ENCODE data around the gene KCNAB2.

The KCNAB2 gene

GRCh38 chr1:6025269-6026094 is 20.2 kb upstream of the KCNAB2 start:
- H3K27me3 ChIP-seq (replicated peaks in 2 of 5; ENCODE audit: control insufficient read depth in 4 of 5, insufficient read depth in 5 of 5, low read length in 4 of 5): no peaks in the 10 kb centered on the region
- peaks cover 8 to 56% (median 55%) of the 10 kb centered on the region in 4 experiments for H3K4me1 ChIP-seq (ENCODE audit: control extremely low read depth in 1 of 4, control insufficient read depth in 4 of 4, insufficient read depth in 4 of 4, low read length in 3 of 4)
- ChIA-PET POLR2A (interaction anchor here (0.8 to 1.6 kb wide), 4 partner anchors 12 to 88 kb away, joined by 3 to 6 read pairs (median 6); no protein-coding TSS in a partner anchor), CTCF (interaction anchor here (1.5 to 3.3 kb wide), 5 partner anchors 10 to 32 kb away, joined by 4 to 20 read pairs (median 6); partner anchors contain the start of gene NPHP4)
- peak in 1 of 3 donors; percentile 50 for DNase-seq
- peak overlapping the region; percentile 93 for H3K27ac ChIP-seq (ENCODE audit: insufficient read depth in 1 of 2, low read depth in 1 of 2, low read length in 2 of 2, poor library complexity in 1 of 2, severe bottlenecking in 2 of 2)
- H3K9me3 ChIP-seq (ENCODE audit: control extremely low read depth in 1 of 5, control insufficient read depth in 4 of 5, insufficient read depth in 2 of 5, low read depth in 1 of 5, low read length in 4 of 5): no peaks in the 10 kb centered on the region
- peak overlapping the region in 4 of 7 experiments; percentile 42 to 90 (median 68) for H3K4me3 ChIP-seq (ENCODE audit: control insufficient read depth in 1 of 7, extremely low read depth in 1 of 7, insufficient read depth in 4 of 7, low read depth in 2 of 7, low read length in 6 of 7)
- 59% methylated on average over 19 of the region's 29 CpGs for WGBS (ENCODE audit: insufficient coverage)
- peaks cover 0 to 13% (median 5%) of the 10 kb centered on the region in 4 experiments for H3K36me3 ChIP-seq (ENCODE audit: control insufficient read depth in 4 of 4, insufficient read depth in 4 of 4, low read length in 3 of 4)

GRCh38 chr1:6026095-6026809 is 19.4 kb upstream of the KCNAB2 start:
- Histone ChIP-seq H3K4me1 (ENCODE audit: control extremely low read depth in 1 of 4, control insufficient read depth in 4 of 4, insufficient read depth in 4 of 4, low read length in 3 of 4) (peaks cover 9 to 63% (median 62%) of the 10 kb centered on the region in 4 experiments), H3K27me3 (replicated peaks in 2 of 5; ENCODE audit: control insufficient read depth in 4 of 5, insufficient read depth in 5 of 5, low read length in 4 of 5) (no peaks in the 10 kb centered on the region), H3K4me3 (ENCODE audit: control insufficient read depth in 1 of 7, extremely low read depth in 1 of 7, insufficient read depth in 4 of 7, low read depth in 2 of 7, low read length in 6 of 7) (peak overlapping the region in 6 of 7 experiments; percentile 35 to 90 (median 68)), H3K27ac (ENCODE audit: insufficient read depth in 1 of 2, low read depth in 1 of 2, low read length in 2 of 2, poor library complexity in 1 of 2, severe bottlenecking in 2 of 2) (peak overlapping the region; percentile 93), H3K36me3 (ENCODE audit: control insufficient read depth in 4 of 4, insufficient read depth in 4 of 4, low read length in 3 of 4) (peaks cover 0 to 18% (median 5%) of the 10 kb centered on the region in 4 experiments), H3K9me3 (ENCODE audit: control extremely low read depth in 1 of 5, control insufficient read depth in 4 of 5, insufficient read depth in 2 of 5, low read depth in 1 of 5, low read length in 4 of 5) (no peaks in the 10 kb centered on the region)
- CTCF ChIA-PET: interaction anchor here (1.0 to 3.3 kb wide), 5 partner anchors 9 to 33 kb away, joined by 3 to 20 read pairs (median 6); partner anchors contain the start of gene NPHP4
- POLR2A ChIA-PET: interaction anchor here (0.8 to 1.6 kb wide), 4 partner anchors 11 to 88 kb away, joined by 3 to 6 read pairs (median 6); no protein-coding TSS in a partner anchor
- WGBS (ENCODE audit: insufficient coverage): under 1% methylated on average over 34 of the region's 34 CpGs
- peak; percentile 93 to 99 (median 97) for DNase-seq

- peaks cover 9 to 76% (median 67%) of the 10 kb centered on the region in 4 experiments for H3K4me1 ChIP-seq (ENCODE audit: control extremely low read depth in 1 of 4, control insufficient read depth in 4 of 4, insufficient read depth in 4 of 4, low read length in 3 of 4)
- ChIA-PET POLR2A (interaction anchor here (1.0 kb wide), 1 partner anchor 35 kb away, joined by 4 read pairs; the partner anchor contains the start of gene NPHP4), CTCF (interaction anchor here (1.3 kb wide), 2 partner anchors 12 to 35 kb away, joined by 3 to 5 read pairs; partner anchors contain the start of gene NPHP4)
- H3K27me3 ChIP-seq (replicated peaks in 2 of 5; ENCODE audit: control insufficient read depth in 4 of 5, insufficient read depth in 5 of 5, low read length in 4 of 5): no peaks in the 10 kb centered on the region
- H3K27ac ChIP-seq (ENCODE audit: insufficient read depth in 1 of 2, low read depth in 1 of 2, low read length in 2 of 2, poor library complexity in 1 of 2, severe bottlenecking in 2 of 2): peak overlapping the region; percentile 93
- no peaks in the 10 kb centered on the region for H3K9me3 ChIP-seq (ENCODE audit: control extremely low read depth in 1 of 5, control insufficient read depth in 4 of 5, insufficient read depth in 2 of 5, low read depth in 1 of 5, low read length in 4 of 5)
- WGBS (ENCODE audit: insufficient coverage): 5% methylated on average over 10 of the region's 10 CpGs
- peaks cover 0 to 22% (median 5%) of the 10 kb centered on the region in 4 experiments for H3K36me3 ChIP-seq (ENCODE audit: control insufficient read depth in 4 of 4, insufficient read depth in 4 of 4, low read length in 3 of 4)
- no peak for DNase-seq
- peak overlapping the region in 6 of 7 experiments; percentile 44 to 90 (median 68) for H3K4me3 ChIP-seq (ENCODE audit: control insufficient read depth in 1 of 7, extremely low read depth in 1 of 7, insufficient read depth in 4 of 7, low read depth in 2 of 7, low read length in 6 of 7)
These were observed 18.1 kb upstream of the KCNAB2 start for GRCh38 chr1:6027591-6027990.

GRCh38 chr1:6028042-6028850 is 17.4 kb upstream of the KCNAB2 start:
- ChIA-PET CTCF (interaction anchor here (0.6 to 1.3 kb wide), 4 partner anchors 9 to 53 kb away, joined by 3 to 5 read pairs (median 3); partner anchors contain the start of gene NPHP4), POLR2A (no interaction called here)
- WGBS (ENCODE audit: insufficient coverage): 11% methylated on average over 15 of the region's 19 CpGs
- Histone ChIP-seq H3K9me3 (ENCODE audit: control extremely low read depth in 1 of 5, control insufficient read depth in 4 of 5, insufficient read depth in 2 of 5, low read depth in 1 of 5, low read length in 4 of 5) (no peaks in the 10 kb centered on the region), H3K27ac (ENCODE audit: insufficient read depth in 1 of 2, low read depth in 1 of 2, low read length in 2 of 2, poor library complexity in 1 of 2, severe bottlenecking in 2 of 2) (peak overlapping the region; percentile 93), H3K27me3 (replicated peaks in 2 of 5; ENCODE audit: control insufficient read depth in 4 of 5, insufficient read depth in 5 of 5, low read length in 4 of 5) (no peaks in the 10 kb centered on the region), H3K4me3 (ENCODE audit: control insufficient read depth in 1 of 7, extremely low read depth in 1 of 7, insufficient read depth in 4 of 7, low read depth in 2 of 7, low read length in 6 of 7) (peak overlapping the region in 6 of 7 experiments; percentile 44 to 90 (median 68)), H3K36me3 (ENCODE audit: control insufficient read depth in 4 of 4, insufficient read depth in 4 of 4, low read length in 3 of 4) (peaks cover 0 to 28% (median 6%) of the 10 kb centered on the region in 4 experiments), H3K4me1 (ENCODE audit: control extremely low read depth in 1 of 4, control insufficient read depth in 4 of 4, insufficient read depth in 4 of 4, low read length in 3 of 4) (peaks cover 9 to 81% (median 71%) of the 10 kb centered on the region in 4 experiments)
- peak; percentile 89 to 98 (median 97) for DNase-seq

GRCh38 chr1:6029351-6029750 is 16.3 kb upstream of the KCNAB2 start:
- ChIA-PET CTCF (interaction anchor here (1.0 to 1.1 kb wide), 2 partner anchors 8 to 49 kb away, joined by 3 read pairs; no protein-coding TSS in a partner anchor), POLR2A (no interaction called here)
- WGBS (ENCODE audit: insufficient coverage): 89% methylated on average over 3 of the region's 5 CpGs
- Histone ChIP-seq H3K4me3 (ENCODE audit: control insufficient read depth in 1 of 7, extremely low read depth in 1 of 7, insufficient read depth in 4 of 7, low read depth in 2 of 7, low read length in 6 of 7) (peak overlapping the region in 1 of 7 experiments; percentile 3), H3K27ac (ENCODE audit: insufficient read depth in 1 of 2, low read depth in 1 of 2, low read length in 2 of 2, poor library complexity in 1 of 2, severe bottlenecking in 2 of 2) (peak overlapping the region; percentile 93), H3K36me3 (ENCODE audit: control insufficient read depth in 4 of 4, insufficient read depth in 4 of 4, low read length in 3 of 4) (peaks cover 0 to 39% (median 13%) of the 10 kb centered on the region in 4 experiments), H3K9me3 (ENCODE audit: control extremely low read depth in 1 of 5, control insufficient read depth in 4 of 5, insufficient read depth in 2 of 5, low read depth in 1 of 5, low read length in 4 of 5) (no peaks in the 10 kb centered on the region), H3K27me3 (replicated peaks in 2 of 5; ENCODE audit: control insufficient read depth in 4 of 5, insufficient read depth in 5 of 5, low read length in 4 of 5) (no peaks in the 10 kb centered on the region), H3K4me1 (ENCODE audit: control extremely low read depth in 1 of 4, control insufficient read depth in 4 of 4, insufficient read depth in 4 of 4, low read length in 3 of 4) (peaks cover 9 to 88% (median 78%) of the 10 kb centered on the region in 4 experiments)
- DNase-seq: peak in 1 of 3 donors; percentile 31

- WGBS (ENCODE audit: insufficient coverage): 85% methylated on average over 6 of the region's 7 CpGs
- H3K36me3 ChIP-seq (ENCODE audit: control insufficient read depth in 4 of 4, insufficient read depth in 4 of 4, low read length in 3 of 4): peaks cover 0 to 47% (median 17%) of the 10 kb centered on the region in 4 experiments
- H3K4me1 ChIP-seq (ENCODE audit: control extremely low read depth in 1 of 4, control insufficient read depth in 4 of 4, insufficient read depth in 4 of 4, low read length in 3 of 4): peaks cover 9 to 84% (median 80%) of the 10 kb centered on the region in 4 experiments
- ChIA-PET POLR2A (interaction anchor here (0.6 kb wide), 1 partner anchor 46 kb away, joined by 3 read pairs; no protein-coding TSS in a partner anchor), CTCF (interaction anchor here (1.0 kb wide), 1 partner anchor 48 kb away, joined by 3 read pairs; no protein-coding TSS in a partner anchor)
- peak in 1 of 3 donors; percentile 17 for DNase-seq
- H3K27ac ChIP-seq (ENCODE audit: insufficient read depth in 1 of 2, low read depth in 1 of 2, low read length in 2 of 2, poor library complexity in 1 of 2, severe bottlenecking in 2 of 2): peak overlapping the region; percentile 50 to 93
- H3K27me3 ChIP-seq (replicated peaks in 2 of 5; ENCODE audit: control insufficient read depth in 4 of 5, insufficient read depth in 5 of 5, low read length in 4 of 5): no peaks in the 10 kb centered on the region
- H3K4me3 ChIP-seq (ENCODE audit: control insufficient read depth in 1 of 7, extremely low read depth in 1 of 7, insufficient read depth in 4 of 7, low read depth in 2 of 7, low read length in 6 of 7): peak overlapping the region in 2 of 7 experiments; percentile 4 to 48
- no peaks in the 10 kb centered on the region for H3K9me3 ChIP-seq (ENCODE audit: control extremely low read depth in 1 of 5, control insufficient read depth in 4 of 5, insufficient read depth in 2 of 5, low read depth in 1 of 5, low read length in 4 of 5)
These were observed 15.6 kb upstream of the KCNAB2 start for GRCh38 chr1:6030132-6030531.

Data from common myeloid progenitor, CD34-positive (primary cell).